GM23338 (cell line): Measurements from ENCODE around the gene AHNAK.

Source experiments
- CREB1 ChIP-seq: fragments of 250-450 bp; sonication (Bioruptor Pico); IDR thresholded peaks from 2 replicates; pipeline ENCODE4 v1.5.0; 2020; ENCODE audit warnings: low read depth, mild to moderate bottlenecking, moderate library complexity
- STAT1 ChIP-seq: IDR thresholded peaks from one replicate; pipeline ENCODE4 v1.6.1; 2016; ENCODE audit warnings: antibody characterized with exemption; ENCODE audit not compliant: unreplicated experiment
- TF ChIP-seq, protein P1 (sequence below), 2 experiments: fragments of 200-600 bp in 1 of 2; sonication (generic) in 1 of 2; conservative IDR thresholded peaks; 2 replicates each; pipeline versions ENCODE4 v1.5.1 to v1.6.1; 2016 to 2017; ENCODE audit warnings: antibody characterized with exemption in 2 of 2, low read depth in 2 of 2, mild to moderate bottlenecking in 2 of 2, moderate library complexity in 1 of 2

DNA sequence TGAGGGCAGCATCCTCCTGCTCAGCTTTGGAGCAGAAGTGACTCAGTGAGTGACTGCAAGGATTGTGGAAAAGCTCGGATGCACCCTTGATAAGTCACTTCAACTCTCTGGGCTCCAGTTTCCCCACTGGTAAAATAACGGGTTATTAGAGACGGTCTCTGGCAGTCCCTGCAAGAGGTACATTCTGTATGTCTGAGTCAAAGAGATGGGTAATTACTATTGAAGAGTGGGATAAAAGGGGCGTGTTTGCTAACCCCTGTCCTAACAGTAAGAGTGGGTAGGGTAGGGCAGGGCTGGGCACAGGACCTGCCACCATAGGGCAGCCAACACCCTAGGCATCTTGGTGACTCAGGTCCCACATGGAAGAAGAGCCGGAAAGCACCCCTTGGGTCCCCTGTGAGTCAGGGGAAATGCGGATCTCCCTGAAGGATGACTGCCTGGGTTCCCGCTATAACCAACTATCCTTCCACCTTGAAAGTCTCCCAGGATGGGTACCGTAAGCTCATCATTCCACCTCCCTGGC is 7.3 kb upstream of the AHNAK start:
- TF ChIP-seq STAT1 (no peak), CREB1 (CRISPR knock-in tag) (no peak)
- TF ChIP-seq, protein P1, sequence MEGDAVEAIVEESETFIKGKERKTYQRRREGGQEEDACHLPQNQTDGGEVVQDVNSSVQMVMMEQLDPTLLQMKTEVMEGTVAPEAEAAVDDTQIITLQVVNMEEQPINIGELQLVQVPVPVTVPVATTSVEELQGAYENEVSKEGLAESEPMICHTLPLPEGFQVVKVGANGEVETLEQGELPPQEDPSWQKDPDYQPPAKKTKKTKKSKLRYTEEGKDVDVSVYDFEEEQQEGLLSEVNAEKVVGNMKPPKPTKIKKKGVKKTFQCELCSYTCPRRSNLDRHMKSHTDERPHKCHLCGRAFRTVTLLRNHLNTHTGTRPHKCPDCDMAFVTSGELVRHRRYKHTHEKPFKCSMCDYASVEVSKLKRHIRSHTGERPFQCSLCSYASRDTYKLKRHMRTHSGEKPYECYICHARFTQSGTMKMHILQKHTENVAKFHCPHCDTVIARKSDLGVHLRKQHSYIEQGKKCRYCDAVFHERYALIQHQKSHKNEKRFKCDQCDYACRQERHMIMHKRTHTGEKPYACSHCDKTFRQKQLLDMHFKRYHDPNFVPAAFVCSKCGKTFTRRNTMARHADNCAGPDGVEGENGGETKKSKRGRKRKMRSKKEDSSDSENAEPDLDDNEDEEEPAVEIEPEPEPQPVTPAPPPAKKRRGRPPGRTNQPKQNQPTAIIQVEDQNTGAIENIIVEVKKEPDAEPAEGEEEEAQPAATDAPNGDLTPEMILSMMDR (conservative IDR thresholded peaks at IDR 0.05; ENCODE audit: low read depth in 2 of 2): no peak
